GM19025 (cell line): Measurements from ENCODE around the gene CNOT2.

Source experiments
- ATAC-seq: cut with Tn5 transposase; IDR thresholded peaks from one replicate; pipeline ENCODE4 v1.9.1; 2021; ENCODE audit warnings: mild to moderate bottlenecking, low read depth, moderate library complexity; ENCODE audit not compliant: unreplicated experiment

CNOT2 gene

DNA sequence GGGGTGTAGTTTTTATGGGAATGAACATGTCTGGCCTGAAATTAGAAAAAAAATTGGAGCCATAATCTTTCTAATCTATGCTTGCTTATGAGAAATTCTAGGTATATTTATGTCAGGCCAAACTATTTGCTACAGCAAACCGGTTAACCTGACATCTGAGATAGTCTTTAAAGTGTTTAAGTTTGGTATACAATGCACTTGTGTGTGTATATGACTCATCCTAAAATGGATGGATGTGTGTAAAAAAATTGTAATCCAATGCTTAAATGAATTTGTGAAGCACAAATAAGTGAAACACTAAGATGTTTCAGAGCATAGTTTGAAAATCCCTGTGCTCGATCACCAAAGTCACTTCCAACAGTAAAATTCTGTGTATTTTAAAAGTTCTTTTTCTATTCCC is 6.7 kb downstream of the CNOT2 start:
- ATAC-seq: no peak

DNA sequence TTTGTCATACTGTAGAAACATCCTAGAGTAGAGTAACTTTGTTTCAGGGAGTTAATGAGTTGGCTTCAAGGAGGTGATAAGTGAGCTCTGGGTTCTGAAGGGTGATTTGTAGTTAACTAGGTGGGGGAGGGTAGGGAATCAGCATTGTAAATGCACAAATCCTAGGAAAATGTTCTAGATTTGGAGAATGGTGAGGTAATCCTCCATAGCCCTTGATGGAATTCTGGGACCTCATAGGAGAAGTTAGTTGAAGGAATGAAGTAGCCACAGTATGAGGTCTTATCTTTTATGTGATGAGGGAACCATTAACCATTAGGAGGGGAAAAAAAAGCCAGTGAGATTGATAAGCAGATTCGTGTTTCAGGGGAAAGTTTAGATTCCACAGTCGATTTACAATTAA is 8.0 kb downstream of the CNOT2 start:
- no peak for ATAC-seq

- ATAC-seq: no peak
These were observed 8.4 kb downstream of the CNOT2 start for GRCh38 chr12:70251661-70252060.

DNA sequence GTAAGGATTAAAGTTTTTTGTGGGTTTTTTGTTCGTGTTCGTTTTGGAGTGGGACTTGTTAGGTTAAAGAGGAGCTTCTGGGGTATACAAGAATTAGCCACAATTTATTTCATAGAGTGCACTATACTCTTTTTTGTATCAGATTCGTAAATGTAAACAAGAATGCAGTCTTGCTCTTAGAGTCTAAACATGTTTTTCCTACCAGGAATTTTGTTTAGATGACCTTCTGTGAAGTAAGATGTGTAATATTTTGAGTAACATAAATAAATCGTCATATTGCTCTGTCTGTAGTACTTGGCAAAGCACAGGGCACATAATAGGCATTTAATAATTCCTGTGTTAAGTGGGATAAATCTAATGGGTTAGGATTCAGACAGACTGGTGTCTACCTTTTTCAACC is 9.6 kb downstream of the CNOT2 start:
- no peak for ATAC-seq

DNA sequence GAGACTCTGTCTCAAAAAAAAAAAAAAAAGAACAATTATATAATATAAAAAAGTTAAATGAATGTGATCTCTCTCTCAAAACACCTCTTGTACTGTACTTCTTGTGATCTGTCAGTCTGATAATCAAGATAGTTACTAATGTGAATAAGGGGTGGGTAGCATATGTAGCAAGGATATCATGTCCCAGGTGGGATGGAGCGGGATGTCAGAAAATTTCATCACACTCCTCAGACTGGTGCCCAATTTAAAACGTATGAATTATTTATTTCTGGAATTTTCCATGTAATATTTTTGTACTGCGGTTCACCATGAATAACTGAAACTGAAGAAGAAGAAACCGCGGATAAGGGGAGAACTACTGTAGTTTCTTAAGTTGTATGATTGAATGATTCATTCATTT is 11.0 kb downstream of the CNOT2 start:
- no peak for ATAC-seq

DNA sequence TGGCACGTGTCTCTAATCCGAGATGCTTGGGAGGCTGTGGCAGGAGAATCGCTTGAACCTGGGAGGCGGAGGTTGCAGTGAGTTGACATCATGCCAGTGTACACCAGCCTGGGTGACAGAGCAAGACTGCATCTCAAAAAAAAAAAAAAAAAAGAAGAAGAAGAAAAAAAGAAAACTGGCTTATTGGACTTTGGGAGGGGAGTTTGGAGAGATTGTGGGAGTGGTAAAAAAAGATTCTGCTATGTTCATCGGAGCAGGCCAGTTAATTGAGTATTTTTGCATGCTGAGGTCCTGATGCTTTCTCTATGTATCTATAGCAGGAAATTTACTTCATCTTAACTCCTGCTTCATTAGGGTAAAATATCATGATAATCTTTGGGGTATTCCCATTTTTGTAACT is 11.6 kb downstream of the CNOT2 start:
- no peak for ATAC-seq

DNA sequence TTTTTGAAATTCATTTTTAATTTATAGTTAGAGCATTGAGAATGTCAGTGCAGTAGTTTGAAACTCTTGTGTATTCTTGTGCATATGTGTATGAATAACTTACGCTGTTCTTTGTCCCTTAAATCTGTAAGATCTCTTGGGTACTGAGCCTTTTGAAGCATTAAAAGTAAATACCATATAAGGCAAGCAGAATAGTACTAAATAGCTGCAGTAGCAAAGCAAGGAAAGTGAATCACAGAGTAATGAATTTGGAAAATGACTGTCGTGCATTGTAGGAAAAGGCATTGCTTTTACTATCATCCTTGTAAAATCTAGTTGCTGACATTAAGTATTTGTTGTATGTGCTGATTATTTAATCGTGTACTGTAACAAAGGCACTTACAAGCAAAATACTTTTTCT is 12.1 kb downstream of the CNOT2 start:
- ATAC-seq: no peak

GRCh38 chr12:70258605-70259403 is 15.6 kb downstream of the CNOT2 start:
- no peak for ATAC-seq

DNA sequence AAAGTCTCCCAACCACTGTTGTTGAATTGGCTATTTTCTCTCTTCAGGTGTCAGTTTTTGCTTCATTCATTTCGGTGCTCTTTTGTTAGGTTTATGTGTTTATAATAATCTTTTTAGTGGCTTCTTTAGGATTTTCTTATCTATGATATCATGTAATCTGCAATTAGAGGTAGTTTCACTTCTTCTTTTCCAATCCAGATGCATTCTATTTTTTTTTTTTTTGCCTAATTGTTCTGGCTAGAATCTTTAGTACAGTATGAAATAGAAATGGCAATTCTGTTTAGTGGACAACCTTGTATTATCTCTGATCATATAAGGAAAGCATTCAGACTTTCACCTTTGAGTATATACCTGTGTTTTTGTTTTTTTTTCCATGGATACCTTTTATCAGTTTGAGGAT is 17.4 kb downstream of the CNOT2 start:
- ATAC-seq: no peak

- no peak for ATAC-seq
These were observed 21.0 kb downstream of the CNOT2 start for GRCh38 chr12:70264067-70264867.

DNA sequence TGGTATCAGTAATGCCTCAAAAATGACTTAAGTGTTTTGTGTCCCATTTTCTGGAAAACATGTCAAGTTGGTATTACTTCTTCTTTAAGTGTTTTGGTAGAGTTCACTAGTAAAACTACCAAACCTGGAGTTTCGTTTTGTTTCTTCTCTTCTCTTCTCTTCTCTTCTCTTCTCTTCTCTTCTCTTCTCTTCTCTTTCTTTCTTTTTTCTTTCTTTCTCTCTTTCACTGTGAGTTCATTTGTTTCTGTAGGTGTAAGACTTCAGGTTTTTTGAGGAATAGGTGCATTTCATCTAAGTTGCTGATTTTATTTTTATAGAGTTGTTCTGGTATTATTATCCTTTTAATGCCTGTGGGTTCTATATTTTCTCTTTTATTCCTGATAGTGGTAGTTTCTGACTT is 21.9 kb downstream of the CNOT2 start:
- no peak for ATAC-seq

DNA sequence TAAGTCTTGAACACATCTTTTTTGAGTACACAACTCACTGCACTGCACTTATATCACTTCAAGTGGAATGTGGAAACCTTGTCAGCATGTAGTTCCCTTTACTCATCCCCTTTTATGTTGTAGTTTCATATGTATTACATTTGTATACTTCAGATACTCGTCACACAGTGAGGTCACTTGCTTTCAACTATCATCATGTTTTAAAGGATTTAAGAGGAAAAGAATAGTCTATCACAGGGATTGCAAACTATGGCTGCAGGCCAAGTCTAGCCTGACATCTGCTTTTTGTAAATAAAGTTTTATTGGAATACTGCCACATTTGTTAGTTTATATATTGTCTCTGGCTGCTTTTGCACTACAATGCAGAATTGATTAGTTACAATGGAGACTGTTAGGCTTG is 24.3 kb downstream of the CNOT2 start:
- ATAC-seq: no peak

DNA sequence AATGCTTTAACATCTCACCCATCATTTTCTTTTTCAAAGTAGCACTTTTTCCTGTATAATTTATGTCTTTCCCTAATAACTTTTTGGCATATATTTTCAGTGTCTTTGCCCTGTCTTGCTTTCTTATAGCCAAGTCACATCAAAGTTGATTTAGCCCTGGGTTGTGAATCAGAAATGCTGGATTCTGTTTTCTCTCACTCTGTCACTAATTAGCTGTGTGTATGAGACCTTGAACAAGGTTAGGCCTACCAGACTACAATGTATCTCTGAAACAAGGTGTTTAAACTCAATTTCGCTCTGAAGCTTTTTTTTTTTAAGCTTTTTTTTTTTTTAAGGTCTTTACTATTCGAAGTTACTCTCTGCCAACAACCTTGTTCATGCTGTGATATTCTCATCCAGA is 25.7 kb downstream of the CNOT2 start:
- ATAC-seq: no peak

DNA sequence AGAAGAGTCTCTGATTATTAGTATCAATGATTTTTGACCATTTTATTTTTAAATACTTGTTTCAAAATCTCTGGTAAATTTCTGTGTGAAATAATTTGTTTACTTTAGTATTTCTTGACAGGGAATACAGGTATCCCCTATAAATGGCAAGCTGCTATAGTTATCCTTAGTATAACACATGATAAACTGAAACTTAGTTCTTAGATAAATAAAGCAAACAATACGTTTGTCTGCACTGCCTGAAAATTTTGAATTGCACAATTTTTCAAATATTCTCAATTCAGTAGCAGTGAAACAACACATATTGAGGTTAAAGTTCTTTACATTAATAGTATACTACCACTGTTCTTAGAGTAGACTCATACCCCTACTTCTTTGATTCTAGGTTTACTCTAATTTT is 26.9 kb downstream of the CNOT2 start:
- ATAC-seq: no peak

DNA sequence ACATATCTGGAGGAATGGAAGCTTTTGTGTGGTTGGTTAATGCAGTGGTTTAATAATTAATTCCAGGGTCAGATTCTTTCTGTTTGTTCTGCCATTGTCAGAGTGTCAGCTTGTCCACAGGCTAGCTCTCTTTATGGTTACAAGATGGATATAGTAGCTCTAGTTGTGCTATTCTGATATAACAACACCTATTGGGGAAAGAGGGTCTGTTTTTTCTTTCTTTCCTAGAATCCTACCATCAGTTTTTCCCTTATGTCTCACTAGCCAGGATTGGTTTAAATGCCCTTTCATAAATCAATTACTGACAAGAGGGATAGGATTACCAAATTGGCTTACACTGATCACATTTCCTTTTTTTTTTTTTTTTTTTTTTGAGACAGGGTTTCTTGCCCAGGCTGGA is 27.8 kb downstream of the CNOT2 start:
- ATAC-seq: no peak

DNA sequence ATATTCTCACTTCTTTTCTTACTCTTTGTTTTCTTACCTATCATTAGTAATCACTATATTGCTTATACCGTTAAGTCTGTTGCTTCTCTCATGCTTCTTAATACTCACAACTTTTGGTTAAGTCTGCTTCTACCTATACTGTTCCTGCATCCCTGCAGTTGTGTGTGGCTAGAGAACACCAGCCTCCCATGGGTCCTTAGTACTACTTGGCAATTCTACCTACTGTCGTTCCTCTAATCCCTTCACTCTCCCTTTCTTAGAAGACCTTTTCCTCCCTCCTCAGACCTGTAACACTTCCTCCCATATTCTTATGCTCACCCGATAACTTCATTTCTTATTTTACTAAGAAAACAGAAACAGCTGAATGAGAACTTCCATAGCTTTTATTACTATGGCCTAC is 29.3 kb downstream of the CNOT2 start:
- ATAC-seq: no peak

DNA sequence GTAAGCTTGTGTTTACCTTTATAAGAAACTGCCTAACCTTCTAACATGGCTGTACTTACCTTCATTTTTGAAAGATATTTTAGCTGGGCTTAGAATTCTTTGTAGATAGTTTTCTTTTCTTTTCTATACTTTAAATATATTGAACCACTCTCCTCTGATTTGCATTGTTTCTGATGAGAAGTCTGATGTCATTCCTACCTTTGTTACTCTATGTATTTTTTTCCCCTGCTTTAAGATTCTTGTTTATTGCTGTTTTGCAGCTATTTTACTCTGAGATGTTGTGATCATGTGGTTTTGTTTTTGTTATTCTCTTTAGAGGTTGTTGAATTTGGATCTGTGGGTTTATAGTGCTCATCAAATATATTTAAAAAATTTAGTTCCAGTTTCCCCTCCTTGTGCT is 31.8 kb downstream of the CNOT2 start:
- no peak for ATAC-seq

GRCh38 chr12:70277973-70278372 is 34.7 kb downstream of the CNOT2 start:
- ATAC-seq: no peak

- ATAC-seq: no peak
These were observed 35.7 kb downstream of the CNOT2 start for GRCh38 chr12:70278945-70279344.

- ATAC-seq: no peak
These were observed 40.0 kb downstream of the CNOT2 start for GRCh38 chr12:70283232-70283631.

GRCh38 chr12:70288817-70289216 is 45.6 kb downstream of the CNOT2 start:
- ATAC-seq: no peak

DNA sequence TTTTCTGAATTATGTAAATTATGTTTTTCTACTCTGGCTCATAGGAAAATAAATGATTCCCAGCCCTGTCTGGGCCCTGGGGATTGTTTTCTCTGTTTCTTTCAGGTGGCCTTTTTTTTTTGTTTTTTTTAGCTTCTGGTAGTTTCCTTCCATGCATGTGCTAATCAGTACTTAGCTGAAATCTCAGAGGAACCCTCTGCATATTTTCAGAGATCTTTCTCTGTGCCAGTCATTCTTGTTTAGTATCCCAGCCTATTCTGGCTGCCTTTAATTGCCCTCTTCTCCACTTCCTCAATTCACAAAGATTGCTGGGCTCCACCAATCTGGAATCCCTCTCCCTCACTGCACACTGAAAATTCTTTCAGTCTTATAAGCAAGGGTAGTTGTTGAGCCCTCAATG is 46.9 kb downstream of the CNOT2 start:
- ATAC-seq: no peak
